Activated T-helper 1 cell treated with anti-CD3 and anti-CD28 coated beads, Interleukin-2, amount 50 U/mL, for 16 hours (primary cell): ENCODE data around the gene CAMK2G.
A peak's percentile ranks its signal among the peaks of the same experiment; 100 is the strongest.

Source experiments
- DNase-seq, 2 donors: peaks; one replicate each; pipeline ENCODE4 v3.0.0-alpha.2; 2020; ENCODE audit warnings: low read depth in 1 of 2, low spot score in 1 of 2

Gene CAMK2G

DNA sequence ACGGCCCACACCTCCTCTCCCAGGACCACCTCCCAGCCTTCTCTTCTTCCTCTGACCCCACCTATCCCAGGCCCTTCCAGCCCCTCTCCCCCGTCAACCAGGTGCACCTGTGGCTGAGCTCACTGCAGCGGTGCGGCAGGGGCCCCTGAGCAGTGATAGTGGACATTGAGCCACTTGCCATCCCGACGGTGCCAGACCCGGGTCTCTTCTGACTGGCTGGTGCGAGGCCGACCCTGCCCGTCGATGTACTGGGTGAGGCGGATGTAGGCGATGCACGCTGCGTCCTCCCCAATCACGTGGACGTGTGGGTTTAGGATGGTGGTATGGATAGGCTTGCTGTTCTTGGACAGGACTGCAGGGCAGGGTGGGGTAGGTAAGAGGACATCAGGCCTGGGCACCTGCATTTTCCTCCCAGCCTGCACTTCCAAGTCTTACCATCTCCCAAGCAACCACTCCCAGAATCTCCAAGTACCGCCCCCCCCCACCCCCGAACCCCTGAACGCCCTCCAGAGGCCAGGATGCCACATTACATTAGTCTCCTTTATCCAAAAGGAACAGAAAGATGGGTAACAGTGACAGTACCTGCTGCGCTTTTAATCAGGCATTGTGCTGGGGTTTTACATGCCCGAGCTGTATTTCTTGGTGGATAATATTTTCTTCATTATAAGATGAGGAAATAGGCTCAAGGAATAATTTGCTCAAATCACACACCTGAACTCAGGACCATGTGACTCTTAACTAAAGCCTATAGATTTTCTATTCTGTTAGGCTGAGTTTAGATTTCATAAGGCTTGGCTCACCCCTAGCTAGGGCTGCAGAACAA lies 59.2 kb downstream of the CAMK2G start:
- no peak for DNase-seq

DNA sequence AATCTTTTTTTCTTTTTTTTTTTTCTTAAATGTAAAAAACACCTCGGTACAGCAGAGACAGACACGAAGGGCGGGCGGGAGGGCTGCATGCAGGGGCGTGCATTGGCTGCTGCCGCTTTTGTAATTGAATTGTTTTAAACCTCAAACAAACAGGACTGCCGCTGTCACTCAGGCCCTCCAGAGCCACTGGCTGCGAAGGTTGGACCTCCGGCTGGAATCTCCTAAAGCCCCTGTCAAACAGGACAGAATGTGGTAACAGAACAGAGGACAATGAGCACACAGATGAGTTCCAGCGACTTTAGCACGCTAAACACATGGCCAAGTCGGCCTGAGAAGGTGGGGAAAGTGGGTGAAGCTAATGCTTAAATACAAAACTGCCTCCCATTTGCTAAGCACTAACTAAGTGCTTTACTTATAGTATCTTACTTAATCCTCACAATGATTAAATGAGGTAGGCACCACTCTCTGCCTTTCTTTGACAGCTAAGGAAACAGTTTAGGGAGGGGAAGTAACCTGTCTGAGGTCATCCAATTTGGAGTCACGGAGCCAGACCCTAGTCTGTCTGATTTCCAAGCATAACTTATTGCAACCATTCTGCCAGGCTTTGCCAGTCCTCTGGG lies 60.0 kb downstream of the CAMK2G start:
- DNase-seq, result no peak

DNA sequence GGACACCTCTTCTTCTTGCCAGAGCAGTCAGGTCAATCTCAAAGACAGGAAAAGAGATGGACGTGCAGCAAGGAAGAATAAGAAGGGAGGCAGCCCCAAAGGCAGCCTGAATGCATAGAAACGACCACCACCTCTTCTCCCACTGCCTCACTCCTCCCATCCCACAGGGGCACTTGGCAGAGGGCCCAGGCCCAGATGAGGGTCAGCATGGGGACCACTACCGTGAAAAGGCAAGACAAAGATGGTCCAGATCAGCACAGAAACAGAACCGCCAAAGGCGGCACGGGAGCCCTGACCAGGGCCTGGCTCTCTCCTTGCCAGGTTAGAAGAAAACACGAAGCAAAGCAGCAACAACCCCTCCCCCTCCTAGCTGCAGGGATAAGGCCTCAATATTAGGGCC lies 61.0 kb downstream of the CAMK2G start:
- DNase-seq, result no peak

DNA sequence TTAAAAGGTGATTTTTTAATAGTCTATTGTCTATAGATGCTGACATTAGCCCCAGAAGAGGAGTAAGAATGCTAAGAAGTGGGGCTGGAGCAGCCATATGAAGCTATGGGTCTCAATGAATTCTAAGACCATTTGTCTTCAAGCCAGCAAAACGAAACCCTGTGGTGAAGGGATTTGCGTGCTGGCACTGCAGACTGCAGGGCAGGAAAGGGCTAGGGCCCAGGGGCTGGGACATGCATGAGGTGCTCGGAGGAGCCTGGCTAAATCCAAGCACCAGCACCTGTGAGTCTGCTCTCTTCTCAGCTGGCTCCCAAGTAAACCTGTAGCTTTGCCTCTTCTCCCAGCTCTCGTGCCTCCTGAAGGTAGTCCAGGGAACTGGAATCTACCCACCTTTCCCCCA lies 61.7 kb downstream of the CAMK2G start:
- no peak for DNase-seq

DNA sequence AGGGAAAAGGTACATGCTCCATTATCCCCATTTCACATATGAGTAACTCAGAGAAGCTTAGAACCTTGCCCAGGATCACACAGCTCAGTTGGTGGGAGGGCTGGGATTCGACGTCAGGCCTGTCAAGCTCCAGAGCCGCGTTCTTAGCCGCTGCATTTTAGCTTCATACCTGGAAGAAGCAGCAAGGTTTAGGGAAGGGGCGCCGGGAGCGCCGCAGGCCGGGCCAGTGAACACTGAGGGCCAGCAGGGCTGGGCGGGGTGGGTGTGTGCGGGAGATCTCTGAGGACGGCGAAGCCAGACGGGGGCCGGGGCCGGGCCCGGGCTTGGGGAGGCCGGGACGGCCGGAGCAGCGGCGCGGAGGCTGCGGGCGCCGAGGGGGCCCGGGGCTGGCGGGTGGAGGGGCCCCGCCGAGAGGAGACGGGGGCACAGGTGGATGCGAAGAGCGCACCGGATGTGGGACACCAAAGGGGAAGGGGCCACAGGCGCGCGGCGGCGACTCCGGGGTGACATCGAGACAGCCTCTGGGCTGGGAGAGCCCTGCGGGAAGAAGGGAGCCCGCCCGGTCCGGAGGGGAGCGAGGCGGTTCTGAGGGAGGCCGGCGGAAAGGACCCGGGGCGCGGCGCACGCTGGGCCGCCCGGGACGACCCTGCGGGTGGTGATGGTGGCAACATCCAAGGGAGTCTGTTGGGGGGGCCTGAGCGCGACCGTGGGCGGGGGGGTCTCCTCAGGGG lies 63.5 kb downstream of the CAMK2G start:
- peak; percentile 34 to 50 for DNase-seq

DNA sequence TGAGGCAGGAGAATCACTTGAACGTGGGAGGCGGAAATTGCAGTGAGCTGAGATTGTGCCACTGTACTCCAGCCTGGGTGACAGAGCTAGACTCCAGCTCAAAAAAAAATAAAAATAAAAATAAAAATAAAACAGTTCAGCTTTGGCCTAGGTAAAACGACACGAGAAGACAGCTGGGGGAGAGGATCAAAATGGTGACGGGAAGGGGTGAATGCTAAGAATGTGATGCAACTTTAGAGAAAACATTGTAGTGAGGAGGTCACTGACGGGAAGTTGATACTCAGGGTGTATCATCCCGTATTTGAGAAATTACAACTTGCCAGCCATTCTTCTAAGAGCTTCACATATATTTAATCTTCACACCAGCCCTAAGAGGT lies 64.0 kb downstream of the CAMK2G start:
- no peak for DNase-seq

DNA sequence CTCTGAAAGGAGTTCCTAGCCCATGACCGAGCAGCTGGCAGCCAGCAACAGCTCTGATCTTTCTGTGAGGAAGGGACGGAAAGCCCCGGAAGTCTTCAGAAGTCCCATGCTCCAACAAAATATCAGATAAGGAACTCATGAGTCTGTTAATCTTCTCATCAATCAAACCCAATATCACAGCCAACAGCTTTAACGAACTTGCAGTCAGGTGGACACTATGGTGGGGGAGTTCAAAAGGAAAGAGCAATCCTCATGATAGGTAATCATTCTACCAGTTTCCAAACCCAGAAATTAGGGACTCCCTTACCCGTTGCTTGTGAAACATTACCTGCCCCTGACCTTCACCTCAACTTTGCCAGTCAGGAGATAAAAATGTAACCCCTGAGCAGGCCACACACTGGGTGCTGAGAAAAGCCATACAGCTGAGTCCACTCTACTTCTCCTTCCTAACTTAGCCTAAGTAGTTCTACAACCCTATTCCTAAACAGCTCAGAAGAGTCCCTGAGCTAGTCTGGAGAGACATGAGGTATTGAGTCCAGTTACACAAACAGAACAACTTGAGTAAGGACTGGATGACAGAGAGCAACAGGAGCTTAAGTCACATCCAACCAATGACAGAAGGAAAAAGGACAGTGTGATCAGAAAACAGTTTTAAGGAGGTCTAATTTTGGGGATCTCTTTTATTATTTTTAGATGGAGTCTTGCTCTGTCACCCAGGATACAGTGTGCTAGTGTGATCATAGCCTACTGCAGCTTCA lies 65.1 kb downstream of the CAMK2G start:
- no peak for DNase-seq

DNA sequence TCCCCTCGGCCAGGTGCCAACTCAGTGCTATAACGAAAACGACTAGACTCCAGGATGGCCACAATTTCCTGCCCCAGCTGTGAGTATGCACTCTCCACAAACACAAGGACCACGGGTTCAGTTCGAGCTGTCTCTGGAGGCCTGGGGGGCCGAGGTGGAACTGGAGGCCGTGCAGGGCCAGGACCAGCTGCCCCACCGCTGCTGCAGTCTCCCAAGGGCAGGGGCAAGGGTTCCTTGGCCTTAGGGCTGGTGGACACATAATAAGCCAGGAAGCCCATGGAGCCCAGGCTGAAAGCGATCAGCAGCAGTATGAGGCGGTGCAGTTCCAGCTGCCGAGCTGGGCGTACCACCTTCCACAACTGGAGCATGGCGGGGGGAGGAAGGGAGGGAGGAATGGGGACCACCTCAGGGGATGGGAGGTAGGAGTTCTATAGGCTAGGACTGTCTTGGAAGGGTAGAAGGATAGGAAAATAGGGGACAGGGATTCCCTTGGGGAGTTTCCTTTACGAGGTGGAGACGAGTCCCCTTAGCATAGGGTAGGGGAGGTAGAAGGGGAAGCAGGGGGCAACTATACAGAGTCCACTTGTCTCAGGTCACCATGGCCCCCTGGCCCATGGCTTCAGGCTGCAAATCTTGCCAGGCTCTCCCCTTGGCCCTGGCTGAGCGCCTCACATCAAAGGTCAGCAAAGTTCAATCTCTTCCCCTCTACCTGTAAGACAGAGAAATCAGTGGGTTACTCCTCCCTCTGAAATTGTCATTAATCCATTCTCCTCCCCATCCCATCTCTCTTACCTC lies 66.1 kb downstream of the CAMK2G start:
- DNase-seq, result no peak

DNA sequence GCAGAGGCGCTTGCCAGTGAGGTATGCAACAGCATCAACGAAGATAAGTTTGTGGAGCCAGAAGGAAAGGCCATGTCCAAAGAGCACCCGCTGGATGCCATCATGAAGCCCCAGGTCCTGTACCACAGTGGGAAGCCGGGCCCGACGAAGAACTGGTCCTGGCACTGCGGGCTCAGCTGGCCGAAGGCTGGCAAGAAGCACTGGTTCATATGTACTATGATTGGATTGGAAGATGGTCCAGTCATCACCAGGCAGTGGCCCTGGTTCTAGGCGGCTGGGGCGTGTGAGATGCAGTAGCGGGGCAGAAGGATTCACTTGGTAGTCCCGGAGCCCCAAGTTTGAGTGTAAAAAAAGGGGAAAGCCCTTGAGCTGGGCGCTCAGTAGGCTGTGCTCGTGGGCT lies 66.9 kb downstream of the CAMK2G start:
- no peak for DNase-seq

DNA sequence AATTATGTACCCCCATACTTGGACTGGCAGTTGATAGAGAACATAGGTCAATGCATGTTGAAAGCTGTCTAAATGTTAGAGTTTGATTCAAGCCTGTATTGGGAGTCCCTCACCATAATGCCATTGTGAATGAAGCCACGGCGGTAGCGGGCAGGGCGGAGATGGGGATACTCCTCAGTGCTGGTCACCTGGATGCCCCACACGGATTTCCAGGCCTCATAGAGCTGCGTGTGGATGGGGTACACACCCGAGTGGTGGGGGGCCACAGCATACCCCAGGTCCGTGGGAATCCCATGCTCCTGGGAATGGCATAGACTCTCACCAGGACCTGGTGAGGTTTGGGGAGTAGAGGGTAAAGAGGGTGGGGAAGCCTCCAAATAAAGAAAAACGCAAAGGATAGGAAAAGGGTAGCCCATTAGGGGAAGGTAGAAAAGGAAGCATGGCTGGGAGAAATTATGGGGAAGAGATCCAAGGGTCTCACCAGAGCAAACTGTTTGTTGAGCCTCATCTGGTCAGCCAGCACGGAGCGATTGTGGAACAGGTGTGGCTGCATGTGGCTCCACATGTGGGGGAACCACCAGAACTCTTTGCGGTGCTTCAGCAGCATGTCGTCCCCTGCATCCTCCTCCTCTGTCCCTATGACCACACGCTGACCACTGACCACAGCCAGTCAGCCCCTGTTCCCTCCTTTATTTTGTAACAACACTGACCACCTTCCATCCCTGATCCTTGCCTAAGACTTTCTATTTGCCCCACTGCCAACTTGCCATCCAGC lies 68.0 kb downstream of the CAMK2G start:
- DNase-seq, result no peak

DNA sequence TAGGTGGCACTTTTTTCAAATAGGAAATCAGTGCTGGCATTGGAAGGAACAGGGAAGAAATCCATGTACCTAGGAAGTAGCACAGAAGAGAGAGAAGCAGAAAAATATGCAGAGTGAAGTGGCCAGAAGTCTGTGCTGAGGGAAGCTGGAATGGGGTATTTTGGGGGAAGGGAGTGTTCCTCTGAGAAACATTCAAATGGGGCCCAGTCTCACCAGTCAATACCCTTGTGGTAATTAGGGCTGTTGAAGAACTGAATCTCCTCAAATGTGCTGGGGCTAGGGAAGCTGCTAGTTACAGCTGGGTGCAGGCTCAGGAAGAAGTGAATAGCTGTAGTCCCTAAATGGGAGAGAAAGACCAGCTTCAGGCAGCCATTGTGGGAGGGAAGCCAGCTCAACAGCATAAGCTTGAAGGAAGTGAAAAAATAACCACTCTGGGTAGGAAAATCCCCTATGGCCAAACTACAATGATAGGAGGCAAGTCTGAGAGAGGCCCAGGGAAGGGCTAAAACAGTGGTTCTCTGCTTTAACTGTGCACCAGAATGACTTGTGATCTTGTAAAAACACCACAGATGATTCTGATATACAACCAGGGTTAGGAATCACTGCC lies 70.6 kb downstream of the CAMK2G start:
- DNase-seq, result no peak

DNA sequence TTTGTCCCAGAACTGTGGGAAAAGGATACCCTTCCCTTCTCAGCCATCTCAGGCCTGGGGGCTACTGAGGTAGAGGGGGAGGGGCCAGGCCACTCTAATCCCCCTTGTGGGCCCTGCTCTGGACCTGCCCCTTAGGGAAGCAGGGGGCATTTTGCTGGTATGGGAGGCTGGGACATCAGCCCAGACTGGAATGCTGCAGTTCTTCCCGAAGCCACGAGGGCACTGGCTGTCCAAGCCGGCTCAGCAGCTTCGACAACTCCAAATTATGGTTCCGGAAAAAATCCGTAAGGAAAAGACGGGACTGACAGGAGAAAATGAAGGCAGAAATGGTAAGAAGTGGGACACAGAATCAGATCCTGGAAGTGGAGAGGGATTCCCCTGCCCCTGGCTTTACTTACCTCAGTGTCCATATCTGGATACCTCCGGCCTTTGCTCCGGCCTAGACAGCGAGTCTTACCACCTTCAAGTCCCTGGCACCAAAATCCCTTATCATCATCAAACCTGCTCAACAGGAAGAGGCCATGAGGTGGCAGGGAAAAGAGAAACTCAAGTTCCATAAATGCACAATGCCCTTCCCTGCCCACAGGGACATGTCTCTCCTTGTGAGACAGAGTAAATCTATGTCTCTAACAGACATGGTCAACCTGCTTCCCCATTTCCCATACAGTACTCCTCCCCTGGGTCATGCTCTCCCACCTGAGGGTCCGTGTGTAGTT lies 71.9 kb downstream of the CAMK2G start:
- no peak for DNase-seq

DNA sequence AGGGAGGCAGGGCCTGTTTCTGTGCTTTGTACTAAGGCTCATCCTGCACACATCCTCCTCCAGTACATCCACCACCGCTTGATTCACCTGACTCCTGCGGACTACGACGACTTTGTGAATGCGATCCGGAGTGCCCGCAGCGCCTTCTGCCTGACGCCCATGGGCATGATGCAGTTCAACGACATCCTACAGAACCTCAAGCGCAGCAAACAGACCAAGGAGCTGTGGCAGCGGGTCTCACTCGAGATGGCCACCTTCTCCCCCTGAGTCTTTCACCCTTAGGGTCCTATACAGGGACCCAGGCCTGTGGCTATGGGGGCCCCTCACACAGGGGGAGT lies 73.1 kb downstream of the CAMK2G start:
- no peak for DNase-seq

DNA sequence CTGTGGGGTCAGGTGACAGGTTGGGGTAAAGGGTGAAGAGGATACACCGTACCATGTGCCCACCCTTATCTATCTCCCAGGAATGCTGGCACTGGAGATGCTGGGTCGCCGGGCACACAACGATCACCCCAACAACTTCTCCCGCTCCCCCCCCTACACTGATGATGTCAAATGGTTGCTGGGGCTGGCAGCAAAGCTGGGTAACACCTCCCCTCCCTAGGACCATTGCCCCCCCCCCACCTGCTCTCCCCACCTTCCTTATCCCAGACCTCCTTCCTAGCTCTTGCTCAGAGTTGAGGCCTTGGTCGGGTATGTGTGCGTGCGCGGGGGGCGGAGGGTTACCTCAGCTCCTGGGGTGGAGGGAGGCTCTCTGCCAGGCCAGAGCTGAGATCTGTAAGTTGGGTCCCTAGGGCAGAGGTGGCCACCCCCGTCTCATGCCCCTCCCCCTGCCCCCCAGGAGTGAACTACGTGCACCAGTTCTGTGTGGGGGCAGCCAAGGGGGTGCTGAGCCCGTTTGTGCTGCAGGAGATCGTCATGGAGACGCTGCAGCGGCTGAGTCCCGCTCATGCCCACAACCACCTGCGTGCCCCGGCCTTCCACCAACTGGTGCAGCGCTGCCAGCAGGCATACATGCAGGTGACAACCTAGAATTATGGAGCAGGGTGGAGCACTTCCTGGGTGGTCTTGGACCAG lies 73.6 kb downstream of the CAMK2G start:
- no peak for DNase-seq

DNA sequence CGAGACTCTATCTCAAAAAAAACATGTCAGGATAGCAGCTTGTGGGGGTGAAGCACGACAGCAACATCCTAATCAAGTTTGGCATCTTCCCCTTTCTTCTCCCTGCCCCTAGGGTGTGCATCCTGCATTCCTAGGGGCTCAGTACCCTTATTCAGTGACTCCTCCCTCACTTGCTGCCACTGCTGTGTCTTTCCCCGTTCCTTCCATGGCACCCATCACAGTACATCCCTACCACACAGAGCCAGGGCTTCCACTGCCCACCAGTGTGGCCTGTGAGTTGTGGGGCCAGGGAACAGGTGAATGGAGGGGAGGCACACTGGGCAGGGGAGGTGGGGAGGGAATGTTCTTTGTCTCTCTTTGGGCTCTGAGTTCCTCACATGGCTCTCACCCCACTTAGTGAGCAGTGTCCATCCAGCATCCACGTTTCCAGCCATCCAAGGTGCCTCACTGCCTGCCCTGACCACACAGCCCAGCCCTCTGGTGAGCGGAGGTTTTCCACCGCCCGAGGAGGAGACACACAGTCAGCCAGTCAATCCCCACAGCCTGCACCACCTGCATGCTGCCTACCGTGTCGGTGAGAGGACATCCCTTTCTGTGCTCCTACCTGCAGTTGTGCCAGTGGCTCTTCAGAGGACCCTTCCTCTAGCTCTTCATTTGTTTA lies 74.3 kb downstream of the CAMK2G start:
- no peak for DNase-seq

DNA sequence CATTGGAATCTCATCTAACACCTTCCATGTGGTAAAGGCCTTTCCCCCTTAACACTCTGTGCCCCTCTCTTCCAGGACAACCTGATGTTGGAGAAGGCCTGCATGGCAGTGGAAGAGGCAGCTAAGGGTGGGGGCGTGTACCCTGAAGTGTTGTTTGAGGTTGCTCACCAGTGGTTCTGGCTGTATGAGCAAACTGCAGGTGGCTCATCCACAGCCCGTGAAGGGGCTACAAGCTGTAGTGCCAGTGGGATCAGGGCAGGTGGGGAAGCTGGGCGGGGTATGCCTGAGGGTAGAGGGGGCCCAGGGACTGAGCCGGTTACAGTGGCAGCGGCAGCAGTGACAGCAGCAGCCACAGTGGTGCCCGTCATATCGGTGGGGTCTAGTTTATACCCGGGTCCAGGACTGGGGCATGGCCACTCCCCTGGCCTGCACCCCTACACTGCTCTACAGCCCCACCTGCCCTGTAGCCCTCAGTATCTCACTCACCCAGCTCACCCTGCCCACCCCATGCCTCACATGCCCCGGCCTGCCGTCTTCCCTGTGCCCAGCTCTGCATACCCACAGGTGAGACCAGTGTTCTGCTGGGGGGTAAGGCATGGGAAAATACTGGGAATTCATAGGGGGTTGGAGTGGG lies 75.3 kb downstream of the CAMK2G start:
- no peak for DNase-seq

DNA sequence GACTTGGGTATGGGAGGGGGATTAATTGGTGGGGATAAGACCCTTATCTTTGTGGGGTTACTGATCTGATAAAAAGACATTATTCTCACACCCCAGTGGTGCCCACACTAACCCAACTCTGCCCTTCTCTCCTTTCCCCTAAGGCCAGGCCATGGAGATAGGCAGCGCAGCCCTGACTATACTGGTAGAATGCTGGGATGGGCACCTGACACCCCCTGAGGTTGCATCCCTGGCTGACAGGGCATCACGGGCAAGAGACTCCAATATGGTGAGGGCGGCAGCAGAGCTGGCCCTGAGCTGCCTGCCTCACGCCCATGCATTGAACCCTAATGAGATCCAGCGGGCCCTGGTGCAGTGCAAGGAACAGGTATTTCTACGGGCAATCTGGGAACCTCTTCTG lies 76.3 kb downstream of the CAMK2G start:
- no peak for DNase-seq
